ENCODE data around the gene SHLD1.

SHLD1 gene

DNA sequence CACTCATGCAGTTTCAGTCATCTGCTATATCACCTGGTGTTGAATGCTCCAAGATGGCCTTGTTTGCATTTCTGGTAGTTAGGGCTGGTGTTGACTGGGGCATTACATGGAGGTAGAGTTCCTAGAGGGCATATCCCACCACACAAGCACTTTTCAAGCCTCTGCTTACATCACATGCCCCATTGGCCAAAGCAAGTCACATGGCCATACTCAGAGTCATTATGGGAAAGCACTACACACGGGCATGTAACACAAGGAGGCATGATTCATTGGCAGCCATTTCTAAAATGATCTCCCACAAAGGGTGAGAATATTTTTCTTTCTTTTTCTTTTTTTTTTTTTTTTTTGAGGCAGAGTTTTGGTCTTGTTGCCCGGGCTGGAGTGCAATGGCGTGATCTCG, 126.9 kb downstream of the SHLD1 start:
- Histone ChIP-seq H3K27me3 (ENCODE audit: insufficient read depth, insufficient read length) (no peaks in the 10 kb centered on the region), H3K4me3 (ENCODE audit: insufficient read length, low read depth) (no peak overlapping the region), H3K4me1 (ENCODE audit: insufficient read depth, insufficient read length) (no peaks in the 10 kb centered on the region), H3K9ac (ENCODE audit: insufficient read length, low read depth) (no peak overlapping the region), H3K9me3 (ENCODE audit: insufficient read depth, low read length) (no peaks in the 10 kb centered on the region), H3K36me3 (ENCODE audit: insufficient read depth, insufficient read length, low read length) (no peaks in the 10 kb centered on the region)
- no peak for TF ChIP-seq SUZ12 (IDR thresholded peaks at IDR 0.05; ENCODE audit: extremely low read depth, insufficient read depth, insufficient read length)
- no peak for TF ChIP-seq YY1 (IDR thresholded peaks at IDR 0.05; ENCODE audit: insufficient read depth, insufficient read length)
- TF ChIP-seq ZNF274 (IDR thresholded peaks at IDR 0.05; ENCODE audit: low read depth, low read length): no peak
- no peak for DNase-seq (ENCODE audit: low read depth, low spot score)

DNA sequence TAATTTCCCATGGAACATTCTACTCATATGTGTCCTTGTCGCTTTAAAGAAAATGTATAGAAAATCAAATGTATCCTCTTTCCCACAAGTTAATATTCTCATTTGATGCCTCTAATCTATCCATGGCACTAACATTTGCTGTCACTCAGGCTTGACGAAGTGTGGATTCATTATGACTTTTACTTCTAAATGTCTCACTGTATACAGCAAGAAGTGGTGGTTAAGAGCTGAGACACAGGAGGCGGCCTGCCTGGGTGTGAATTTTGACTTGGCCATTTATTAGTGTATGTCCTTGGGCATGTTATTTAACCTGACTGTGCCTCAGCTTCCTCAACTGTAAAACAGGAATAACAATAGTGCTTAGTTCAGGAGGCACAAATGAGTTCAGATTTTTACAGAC, 130.1 kb downstream of the SHLD1 start:
- H3K9ac ChIP-seq (ENCODE audit: insufficient read length, low read depth): no peak overlapping the region
- no peak for TF ChIP-seq YY1 (IDR thresholded peaks at IDR 0.05; ENCODE audit: insufficient read depth, insufficient read length)
- no peak for TF ChIP-seq ZNF274 (IDR thresholded peaks at IDR 0.05; ENCODE audit: low read depth, low read length)
- TF ChIP-seq SUZ12 (IDR thresholded peaks at IDR 0.05; ENCODE audit: extremely low read depth, insufficient read depth, insufficient read length): no peak

DNA sequence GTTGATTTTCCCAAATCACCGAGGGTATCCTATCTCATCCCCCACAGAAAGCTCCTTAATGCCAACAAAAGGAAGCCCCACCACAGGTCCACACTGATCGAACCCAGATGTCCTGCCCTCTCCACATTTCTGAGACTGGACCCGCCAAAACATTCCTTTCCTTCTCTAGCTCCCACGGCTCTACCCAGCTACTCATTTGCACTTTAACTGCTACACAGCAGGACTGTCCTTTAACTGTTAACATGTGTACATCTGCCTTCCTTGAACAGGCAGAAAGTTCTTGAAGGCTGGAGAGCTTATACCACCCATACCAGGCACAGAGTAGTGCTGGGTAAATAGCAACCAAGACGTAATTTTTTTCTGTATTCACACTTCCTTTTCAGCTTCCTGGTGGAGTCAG, 131.5 kb downstream of the SHLD1 start:
- H3K4me3 ChIP-seq (ENCODE audit: insufficient read length, low read depth): no peak overlapping the region

More for the DNA sequence above, 130.1 kb downstream of the SHLD1 start:
- no peak for DNase-seq (ENCODE audit: low read depth, low spot score)
- no peak overlapping the region for H3K4me3 ChIP-seq (ENCODE audit: insufficient read length, low read depth)
- H3K9me3 ChIP-seq (ENCODE audit: insufficient read depth, low read length): no peaks in the 10 kb centered on the region
- no peaks in the 10 kb centered on the region for H3K4me1 ChIP-seq (ENCODE audit: insufficient read depth, insufficient read length)
- H3K36me3 ChIP-seq (ENCODE audit: insufficient read depth, insufficient read length, low read length): no peaks in the 10 kb centered on the region
- H3K27me3 ChIP-seq (ENCODE audit: insufficient read depth, insufficient read length): no peaks in the 10 kb centered on the region

DNA sequence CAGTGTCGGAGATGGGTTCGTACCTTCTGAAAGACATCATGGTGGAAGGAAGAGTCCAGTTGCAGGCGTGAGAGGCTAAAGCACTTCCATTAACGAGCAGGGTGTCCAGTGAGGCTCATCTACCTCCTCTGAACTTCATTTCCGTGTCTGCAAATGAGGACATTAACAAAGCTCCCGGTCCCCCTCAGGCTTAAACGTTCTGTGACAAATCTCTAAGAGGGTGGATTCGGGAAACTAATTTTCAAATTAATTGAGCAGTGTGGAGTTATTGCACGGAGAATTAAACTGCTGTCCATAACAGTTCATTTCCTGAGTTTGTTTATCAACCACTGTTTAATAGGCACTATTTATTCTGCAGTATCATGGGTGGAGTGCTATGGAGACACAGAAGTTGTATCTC, 132.0 kb downstream of the SHLD1 start:
- no peak overlapping the region for H3K4me3 ChIP-seq (ENCODE audit: insufficient read length, low read depth)
- H3K9me3 ChIP-seq (ENCODE audit: insufficient read depth, low read length): no peaks in the 10 kb centered on the region
- no peaks in the 10 kb centered on the region for H3K27me3 ChIP-seq (ENCODE audit: insufficient read depth, insufficient read length)
- H3K4me1 ChIP-seq (ENCODE audit: insufficient read depth, insufficient read length): no peaks in the 10 kb centered on the region
- DNase-seq (ENCODE audit: low read depth, low spot score): no peak
- no peaks in the 10 kb centered on the region for H3K36me3 ChIP-seq (ENCODE audit: insufficient read depth, insufficient read length, low read length)
- H3K9ac ChIP-seq (ENCODE audit: insufficient read length, low read depth): no peak overlapping the region
- TF ChIP-seq YY1 (IDR thresholded peaks at IDR 0.05; ENCODE audit: insufficient read depth, insufficient read length) (no peak), SUZ12 (IDR thresholded peaks at IDR 0.05; ENCODE audit: extremely low read depth, insufficient read depth, insufficient read length) (no peak), ZNF274 (IDR thresholded peaks at IDR 0.05; ENCODE audit: low read depth, low read length) (no peak)

More for the DNA sequence above, 131.5 kb downstream of the SHLD1 start:
- DNase-seq (ENCODE audit: low read depth, low spot score): peak; percentile 38
- Histone ChIP-seq H3K9ac (ENCODE audit: insufficient read length, low read depth) (no peak overlapping the region), H3K27me3 (ENCODE audit: insufficient read depth, insufficient read length) (no peaks in the 10 kb centered on the region), H3K4me1 (ENCODE audit: insufficient read depth, insufficient read length) (no peaks in the 10 kb centered on the region), H3K36me3 (ENCODE audit: insufficient read depth, insufficient read length, low read length) (no peaks in the 10 kb centered on the region), H3K9me3 (ENCODE audit: insufficient read depth, low read length) (no peaks in the 10 kb centered on the region)
- no peak for TF ChIP-seq YY1 (IDR thresholded peaks at IDR 0.05; ENCODE audit: insufficient read depth, insufficient read length)
- TF ChIP-seq SUZ12 (IDR thresholded peaks at IDR 0.05; ENCODE audit: extremely low read depth, insufficient read depth, insufficient read length): no peak
- no peak for TF ChIP-seq ZNF274 (IDR thresholded peaks at IDR 0.05; ENCODE audit: low read depth, low read length)

- no peaks in the 10 kb centered on the region for H3K9me3 ChIP-seq (ENCODE audit: insufficient read depth, low read length)
- no peaks in the 10 kb centered on the region for H3K27me3 ChIP-seq (ENCODE audit: insufficient read depth, insufficient read length)
- no peaks in the 10 kb centered on the region for H3K4me1 ChIP-seq (ENCODE audit: insufficient read depth, insufficient read length)
- no peak for TF ChIP-seq YY1 (IDR thresholded peaks at IDR 0.05; ENCODE audit: insufficient read depth, insufficient read length)
- TF ChIP-seq ZNF274 (IDR thresholded peaks at IDR 0.05; ENCODE audit: low read depth, low read length): no peak
- no peak for TF ChIP-seq SUZ12 (IDR thresholded peaks at IDR 0.05; ENCODE audit: extremely low read depth, insufficient read depth, insufficient read length)
- no peak overlapping the region for H3K9ac ChIP-seq (ENCODE audit: insufficient read length, low read depth)
- DNase-seq (ENCODE audit: low read depth, low spot score): no peak
- H3K4me3 ChIP-seq (ENCODE audit: insufficient read length, low read depth): no peak overlapping the region
- H3K36me3 ChIP-seq (ENCODE audit: insufficient read depth, insufficient read length, low read length): no peaks in the 10 kb centered on the region
Observed at GRCh38 chr20:5884465-5885335, 134.5 kb downstream of the SHLD1 start.

DNA sequence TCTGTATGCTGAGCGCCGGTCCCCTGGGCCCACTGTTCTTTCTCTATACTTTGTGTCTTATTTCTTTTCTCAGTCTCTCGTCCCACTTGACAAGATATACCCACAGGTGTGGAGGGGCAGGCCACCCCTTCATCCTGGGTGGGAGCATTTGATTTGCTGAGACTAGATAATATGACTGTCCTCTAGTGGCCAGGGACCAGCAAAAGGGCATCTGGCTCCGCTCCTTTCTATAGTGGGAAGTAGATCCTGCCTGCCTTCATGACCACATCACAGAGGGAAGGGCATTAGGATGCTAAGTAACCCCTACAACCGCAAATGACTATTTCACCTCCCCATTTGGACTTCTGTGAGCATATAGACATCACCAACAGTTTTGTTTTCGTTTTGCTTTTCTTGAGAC, 135.7 kb downstream of the SHLD1 start:
- Histone ChIP-seq H3K4me1 (ENCODE audit: insufficient read depth, insufficient read length) (no peaks in the 10 kb centered on the region), H3K9ac (ENCODE audit: insufficient read length, low read depth) (no peak overlapping the region), H3K4me3 (ENCODE audit: insufficient read length, low read depth) (no peak overlapping the region), H3K9me3 (ENCODE audit: insufficient read depth, low read length) (no peaks in the 10 kb centered on the region), H3K27me3 (ENCODE audit: insufficient read depth, insufficient read length) (no peaks in the 10 kb centered on the region), H3K36me3 (ENCODE audit: insufficient read depth, insufficient read length, low read length) (no peaks in the 10 kb centered on the region)
- no peak for DNase-seq (ENCODE audit: low read depth, low spot score)
- no peak for TF ChIP-seq YY1 (IDR thresholded peaks at IDR 0.05; ENCODE audit: insufficient read depth, insufficient read length)
- TF ChIP-seq ZNF274 (IDR thresholded peaks at IDR 0.05; ENCODE audit: low read depth, low read length): no peak
- TF ChIP-seq SUZ12 (IDR thresholded peaks at IDR 0.05; ENCODE audit: extremely low read depth, insufficient read depth, insufficient read length): no peak

DNA sequence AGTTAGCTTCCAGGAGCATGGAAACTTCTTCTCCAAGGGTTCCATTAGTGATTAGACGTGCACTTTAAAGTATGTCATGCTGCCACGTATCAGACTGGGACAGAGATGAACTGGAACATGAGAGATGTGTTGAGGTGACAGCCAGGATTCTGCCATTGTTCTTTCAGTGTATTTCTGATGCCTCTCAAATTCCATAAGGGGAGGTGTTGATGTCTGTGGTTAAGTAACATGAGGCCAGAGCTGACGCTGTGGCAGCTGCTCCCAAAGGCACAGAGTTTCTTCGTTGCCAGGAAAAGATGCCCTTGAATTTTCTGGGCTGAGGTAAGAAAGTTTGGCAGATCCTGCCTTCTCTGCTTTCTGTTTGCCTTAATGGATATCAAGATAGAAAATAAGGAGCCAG, 136.6 kb downstream of the SHLD1 start:
- Histone ChIP-seq H3K4me1 (ENCODE audit: insufficient read depth, insufficient read length) (no peaks in the 10 kb centered on the region), H3K27me3 (ENCODE audit: insufficient read depth, insufficient read length) (no peaks in the 10 kb centered on the region), H3K9ac (ENCODE audit: insufficient read length, low read depth) (no peak overlapping the region), H3K9me3 (ENCODE audit: insufficient read depth, low read length) (no peaks in the 10 kb centered on the region), H3K4me3 (ENCODE audit: insufficient read length, low read depth) (no peak overlapping the region), H3K36me3 (ENCODE audit: insufficient read depth, insufficient read length, low read length) (no peaks in the 10 kb centered on the region)
- TF ChIP-seq SUZ12 (IDR thresholded peaks at IDR 0.05; ENCODE audit: extremely low read depth, insufficient read depth, insufficient read length) (no peak), YY1 (IDR thresholded peaks at IDR 0.05; ENCODE audit: insufficient read depth, insufficient read length) (no peak), ZNF274 (IDR thresholded peaks at IDR 0.05; ENCODE audit: low read depth, low read length) (no peak)
- DNase-seq (ENCODE audit: low read depth, low spot score): no peak
